Lower leg skin (tissue), 4 donors: ENCODE results near the gene SHISA2. TPM values are rescaled to one million over a fixed set of nuclear protein-coding genes. Genes with fewer than 3 reads are reported as not detected.
"Not testable (repeated sequence)": the region's sequence is repeated elsewhere in the genome, so short reads cannot be mapped to it uniquely, and the experiment has no call there.

Source experiments
- DNase-seq, 2 donors: peaks; one replicate each; pipeline ENCODE4 v3.0.0-alpha.2; 2019; ENCODE audit warnings: low spot score in 2 of 2
- H3K4me3 ChIP-seq: fragments of 200-600 bp; sonication (generic); 2 replicates; pipeline ENCODE4 v1.5.1; 2017; ENCODE audit warnings: mild to moderate bottlenecking, low read depth; ENCODE audit not compliant: poor library complexity, severe bottlenecking
- POLR2A ChIP-seq, 2 donors: fragments of 450-650 bp; IDR thresholded peaks; one replicate each; pipeline ENCODE4 v1.6.1; 2016 to 2017; ENCODE audit warnings: antibody characterized with exemption in 2 of 2, mild to moderate bottlenecking in 1 of 2, moderate library complexity in 1 of 2
- WGBS, 2 donors: methylation state at CpG; one replicate each; pipeline ENCODE4 v1.1.5; 2018; 5-methylcytosine and 5-hydroxymethylcytosine counted together
- intact Hi-C: fragments of 100-400 bp; cut with DNase I; formaldehyde crosslinking; loops from one replicate; pipeline ENCODE4 v1.15.0; 2023; ENCODE audit warnings: low total_unique reads
- total RNA-seq, 4 donors: library from RNA; depleted of rRNA; stranded (reverse); fragments of >200 nt; gene quantifications; one replicate each; pipeline ENCODE4 v1.1.0, GENCODE V29; 2016
- TF ChIP-seq, protein P1 (sequence below), 3 donors: fragments of 450-650 bp; IDR thresholded peaks; one replicate each; pipeline ENCODE4 v1.5.1; 2016; ENCODE audit warnings: antibody characterized with exemption in 3 of 3, mild to moderate bottlenecking in 3 of 3, moderate library complexity in 2 of 3

Gene SHISA2
- 1 to 10 TPM in 2 of 4 donors, under 1 TPM in 2; 0.19 to 5.8 (median 0.99) TPM for total RNA-seq

DNA sequence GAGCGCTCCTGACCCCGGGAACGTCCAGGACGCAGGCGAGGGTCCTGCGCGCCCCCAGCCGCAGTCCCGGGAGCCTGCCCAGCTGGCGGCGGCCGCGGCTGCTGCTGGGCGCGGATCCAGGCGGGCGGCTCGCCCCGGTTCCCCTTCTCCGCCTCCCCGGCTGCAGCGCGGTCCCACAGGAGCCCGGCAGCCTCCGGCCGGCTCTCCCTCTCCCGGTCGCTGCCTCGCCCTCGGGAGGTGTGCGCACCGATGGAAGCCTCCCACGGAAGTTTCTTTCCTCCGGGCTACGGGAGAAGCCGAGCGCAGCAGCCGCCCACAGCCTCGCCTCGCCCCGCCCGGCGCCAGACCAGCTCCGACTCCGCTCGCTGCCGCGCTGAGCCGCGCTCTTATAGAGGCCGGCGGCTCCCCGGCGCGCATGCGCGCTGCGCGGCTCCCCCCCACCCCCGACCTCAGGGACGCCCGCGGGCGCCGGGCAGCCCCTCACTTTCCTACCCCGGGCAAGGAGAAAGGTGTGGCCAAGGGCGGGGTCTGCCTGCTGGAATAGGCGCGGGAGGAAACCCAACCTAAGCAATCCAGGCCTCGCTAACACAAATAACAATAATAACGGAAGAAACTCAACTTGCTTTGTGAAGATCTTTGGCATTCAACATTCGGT, at the start of gene SHISA2:
TSS of gene SHISA2 (minus strand) at position 360 of the 655 bp plus-strand sequence. CDS start 1,041 bp downstream, outside the sequence.
- TF ChIP-seq, protein P1, sequence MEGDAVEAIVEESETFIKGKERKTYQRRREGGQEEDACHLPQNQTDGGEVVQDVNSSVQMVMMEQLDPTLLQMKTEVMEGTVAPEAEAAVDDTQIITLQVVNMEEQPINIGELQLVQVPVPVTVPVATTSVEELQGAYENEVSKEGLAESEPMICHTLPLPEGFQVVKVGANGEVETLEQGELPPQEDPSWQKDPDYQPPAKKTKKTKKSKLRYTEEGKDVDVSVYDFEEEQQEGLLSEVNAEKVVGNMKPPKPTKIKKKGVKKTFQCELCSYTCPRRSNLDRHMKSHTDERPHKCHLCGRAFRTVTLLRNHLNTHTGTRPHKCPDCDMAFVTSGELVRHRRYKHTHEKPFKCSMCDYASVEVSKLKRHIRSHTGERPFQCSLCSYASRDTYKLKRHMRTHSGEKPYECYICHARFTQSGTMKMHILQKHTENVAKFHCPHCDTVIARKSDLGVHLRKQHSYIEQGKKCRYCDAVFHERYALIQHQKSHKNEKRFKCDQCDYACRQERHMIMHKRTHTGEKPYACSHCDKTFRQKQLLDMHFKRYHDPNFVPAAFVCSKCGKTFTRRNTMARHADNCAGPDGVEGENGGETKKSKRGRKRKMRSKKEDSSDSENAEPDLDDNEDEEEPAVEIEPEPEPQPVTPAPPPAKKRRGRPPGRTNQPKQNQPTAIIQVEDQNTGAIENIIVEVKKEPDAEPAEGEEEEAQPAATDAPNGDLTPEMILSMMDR (IDR thresholded peaks at IDR 0.05): no peak
- no peak for TF ChIP-seq POLR2A (IDR thresholded peaks at IDR 0.05)
- H3K4me3 ChIP-seq: no peak within 1 kb of the TSS
- DNase-seq: no peak
- intact Hi-C loops: no loop called here
- WGBS, 2 donors: 5 to 7% methylated on average over 12 to 18 of the region's 72 CpGs

DNA sequence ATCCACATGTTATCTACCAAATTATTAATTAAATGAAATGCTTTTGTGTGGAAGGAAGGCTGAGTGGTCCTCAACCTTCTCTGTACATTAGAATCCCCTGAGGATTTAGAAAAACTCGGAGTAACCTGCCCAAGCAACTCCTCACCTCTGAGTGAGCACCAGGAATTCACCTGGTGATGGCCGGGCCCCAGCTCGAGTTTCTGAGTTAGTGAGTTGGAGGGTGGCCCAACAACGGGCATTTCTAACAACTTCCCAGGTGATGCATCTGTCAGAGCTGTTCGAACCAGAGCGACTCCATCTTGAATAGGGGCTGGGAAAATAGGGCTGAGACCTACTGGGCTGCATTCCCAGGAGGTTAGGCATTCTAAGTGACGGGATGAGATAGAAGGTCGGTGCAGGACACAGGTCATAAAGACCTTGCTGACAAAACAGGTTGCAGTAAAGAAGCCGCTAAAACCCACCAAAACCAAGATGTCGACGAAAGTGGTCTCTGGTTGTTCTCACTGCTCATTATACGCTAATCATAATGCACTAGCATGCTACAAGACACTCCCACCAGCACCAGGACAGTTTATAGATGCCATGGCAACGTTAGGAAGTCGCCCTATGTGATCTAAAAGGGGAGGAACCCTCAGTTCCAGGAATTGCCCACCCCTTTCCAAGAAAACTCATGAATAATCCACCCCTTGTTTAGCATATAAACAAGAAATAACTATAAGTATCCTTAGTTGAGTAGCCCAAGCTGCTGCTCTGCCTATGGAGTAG, 44.2 kb upstream of the SHISA2 start:
- no peak for DNase-seq
- TF ChIP-seq POLR2A (IDR thresholded peaks at IDR 0.05): no peak
- TF ChIP-seq, protein P1 (IDR thresholded peaks at IDR 0.05): no peak
- WGBS, 2 donors: 72 to 76% methylated on average over 14 of the region's 14 CpGs
- intact Hi-C loops: no loop called here
- H3K4me3 ChIP-seq: no peak overlapping the region

- DNase-seq: no peak
- TF ChIP-seq POLR2A (IDR thresholded peaks at IDR 0.05): no peak
- TF ChIP-seq, protein P1 (IDR thresholded peaks at IDR 0.05): no peak
- intact Hi-C loops: no loop called here
- H3K4me3 ChIP-seq: no peak overlapping the region
- 24 to 30% methylated on average over 1 of the region's 1 CpG for WGBS, 2 donors
Measured at GRCh38 chr13:26095338-26095737, 43.5 kb upstream of the SHISA2 start.

DNA sequence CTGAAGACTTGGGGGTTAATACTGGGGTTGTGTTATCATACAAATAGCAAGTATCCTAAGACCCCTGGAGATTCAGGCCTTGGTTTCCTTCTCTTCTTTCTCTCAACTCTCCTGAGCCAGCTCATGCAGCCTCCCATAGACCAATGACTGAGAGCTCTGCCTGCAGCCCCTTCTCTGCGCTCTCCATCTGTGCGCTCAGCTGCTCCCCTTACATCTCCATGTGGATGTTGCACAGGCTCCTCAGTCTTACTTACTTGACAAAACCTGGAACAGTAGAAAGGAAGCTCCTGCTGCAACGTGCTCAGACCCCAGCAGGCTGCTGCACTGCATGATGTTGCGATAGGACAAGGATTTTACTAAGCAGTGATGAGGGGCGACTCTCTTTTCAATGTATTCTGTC, 25.0 kb upstream of the SHISA2 start:
- not testable (repeated sequence) for DNase-seq, H3K4me3 ChIP-seq
- intact Hi-C loops: loop anchor here (10.0 kb wide), 1 partner anchor 1072 kb away; no protein-coding TSS in a partner anchor
- WGBS, 2 donors: 86 to 87% methylated on average over 5 of the region's 5 CpGs

- 44 to 52% methylated on average over 6 of the region's 6 CpGs for WGBS, 2 donors
- H3K4me3 ChIP-seq: no peak overlapping the region
- intact Hi-C loops: loop anchor here (10.0 kb wide), 1 partner anchor 1071 kb away; no protein-coding TSS in a partner anchor
- TF ChIP-seq POLR2A (IDR thresholded peaks at IDR 0.05): no peak
- TF ChIP-seq, protein P1 (IDR thresholded peaks at IDR 0.05): no peak
- DNase-seq: no peak
Measured at GRCh38 chr13:26075498-26075897, 23.7 kb upstream of the SHISA2 start.

DNA sequence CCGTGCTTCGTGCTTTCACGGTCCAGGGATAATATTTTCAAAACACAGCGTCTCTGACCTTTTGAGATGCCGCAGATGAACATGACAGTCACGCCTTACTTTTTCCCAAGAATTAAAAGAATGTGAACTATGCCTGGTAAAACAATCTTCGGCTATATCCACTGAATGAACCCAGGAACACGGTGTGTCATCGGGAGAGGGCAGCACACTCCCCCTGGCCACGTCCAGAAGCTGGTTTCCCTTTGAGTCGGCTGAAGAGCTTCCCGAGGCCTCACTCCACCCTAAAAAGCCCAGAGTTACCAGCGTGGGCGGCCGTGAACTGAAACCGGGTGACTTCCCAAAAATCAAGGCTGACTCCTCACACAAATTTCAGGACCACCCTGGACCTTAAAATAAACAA, 22.9 kb upstream of the SHISA2 start:
- 31 to 34% methylated on average over 16 of the region's 16 CpGs for WGBS, 2 donors
- DNase-seq: no peak

GRCh38 chr13:26072335-26072734, 20.5 kb upstream of the SHISA2 start:
- H3K4me3 ChIP-seq, DNase-seq: not testable (repeated sequence)
- intact Hi-C loops: loop anchor here (10.0 kb wide), 1 partner anchor 1068 kb away; no protein-coding TSS in a partner anchor
- 8 to 15% methylated on average over 5 to 6 of the region's 7 CpGs for WGBS, 2 donors

More for the DNA sequence above, 22.9 kb upstream of the SHISA2 start:
- H3K4me3 ChIP-seq: no peak overlapping the region
- TF ChIP-seq POLR2A (IDR thresholded peaks at IDR 0.05): no peak
- TF ChIP-seq, protein P1 (IDR thresholded peaks at IDR 0.05): no peak
- intact Hi-C loops: loop anchor here (10.0 kb wide), 1 partner anchor 1070 kb away; no protein-coding TSS in a partner anchor
